SK-N-MC (cell line): ENCODE measurements around the gene TTC7B.

Source experiments
- EZH2 ChIP-seq: fragments of 200-600 bp; sonication (generic); IDR thresholded peaks from one replicate; pipeline ENCODE4 v1.6.1; 2017; ENCODE audit warnings: antibody characterized with exemption
- POLR2AphosphoS5 ChIP-seq: IDR thresholded peaks from 2 replicates; pipeline ENCODE4 v1.6.1; 2012; ENCODE audit warnings: mild to moderate bottlenecking, low read depth, low read length, borderline replicate concordance

DNA sequence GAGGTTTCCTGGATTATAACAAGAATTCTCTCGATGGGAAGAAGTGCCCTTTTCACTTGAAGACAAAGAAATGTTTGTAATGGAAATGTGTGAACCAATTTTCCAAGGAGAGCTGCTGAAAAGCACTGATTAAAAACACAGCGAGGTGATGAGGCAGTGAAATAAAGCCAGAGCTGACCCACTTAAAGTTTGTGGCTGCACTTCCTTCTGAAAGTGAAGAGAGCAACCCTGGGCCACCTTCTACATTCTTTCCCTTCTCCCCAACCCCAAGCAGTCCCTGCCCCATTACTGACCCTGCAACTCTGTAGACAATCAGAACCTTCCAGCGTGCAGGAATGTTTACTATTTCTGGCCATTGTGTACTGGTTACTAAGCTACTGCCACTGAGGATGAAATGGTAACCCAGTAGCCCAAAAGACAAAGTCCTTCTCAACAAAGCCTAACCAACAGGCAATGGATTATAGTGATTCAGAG lies 173.9 kb downstream of the TTC7B start:
- TF ChIP-seq POLR2AphosphoS5 = no peak
- no peak for TF ChIP-seq EZH2
